ENCODE measurements around the gene HBA2. TPM values are rescaled to one million over a fixed set of nuclear protein-coding genes. Genes with fewer than 3 reads are reported as not detected.
A peak's percentile ranks its signal among the peaks of the same experiment; 100 is the strongest.
"Not testable (repeated sequence)": the region's sequence is repeated elsewhere in the genome, so short reads cannot be mapped to it uniquely, and the experiment has no call there.

HBA2 gene
- total RNA-seq, 6 experiments from 2014 or later = not detected

- H3K4me3 Mint-ChIP-seq = no peak overlapping the region
- peak overlapping the region; percentile 40; the same call in 1 of the 2 replicates for H3K27ac Mint-ChIP-seq
- DNase-seq = peak; percentile 7
- peaks cover 12% of the 10 kb centered on the region for H3K4me1 Mint-ChIP-seq (ENCODE audit: low read depth)
- no peaks in the 10 kb centered on the region for H3K9me3 Mint-ChIP-seq
- H3K36me3 Mint-ChIP-seq (ENCODE audit: low read depth) = 0 out of 2 replicates have a peak, but pooled peaks cover 4% of the 10 kb centered on the region
- H3K27me3 Mint-ChIP-seq (ENCODE audit: insufficient read depth) = peaks cover 13% of the 10 kb centered on the region
- TF ChIP-seq CTCF (IDR thresholded peaks at IDR 0.05) = no peak
Observed at GRCh38 chr16:143456-143855, 29.2 kb upstream of the HBA2 start.

- DNase-seq = no peak
Observed at GRCh38 chr16:144797-145252, 27.9 kb upstream of the HBA2 start.

GRCh38 chr16:146646-147045 lies 26.0 kb upstream of the HBA2 start:
- H3K27ac Mint-ChIP-seq = no peak overlapping the region
- H3K27me3 Mint-ChIP-seq (ENCODE audit: insufficient read depth) = peaks cover 15% of the 10 kb centered on the region
- peaks cover 26% of the 10 kb centered on the region for H3K4me1 Mint-ChIP-seq (ENCODE audit: low read depth)
- DNase-seq = no peak
- H3K9me3 Mint-ChIP-seq = no peaks in the 10 kb centered on the region
- H3K36me3 Mint-ChIP-seq (ENCODE audit: low read depth) = no peaks in the 10 kb centered on the region
- TF ChIP-seq CTCF (IDR thresholded peaks at IDR 0.05) = no peak
- H3K4me3 Mint-ChIP-seq = no peak overlapping the region

More at GRCh38 chr16:144797-145252, 27.9 kb upstream of the HBA2 start:
- Mint-ChIP-seq H3K27me3 (ENCODE audit: insufficient read depth) (peaks cover 15% of the 10 kb centered on the region), H3K9me3 (no peaks in the 10 kb centered on the region), H3K4me1 (ENCODE audit: low read depth) (peaks cover 25% of the 10 kb centered on the region), H3K4me3 (no peak overlapping the region), H3K27ac (no peak overlapping the region), H3K36me3 (ENCODE audit: low read depth) (no peaks in the 10 kb centered on the region)
- no peak for TF ChIP-seq CTCF (IDR thresholded peaks at IDR 0.05)

- Mint-ChIP-seq H3K36me3 (ENCODE audit: low read depth) (no peaks in the 10 kb centered on the region), H3K4me1 (ENCODE audit: low read depth) (peaks cover 17% of the 10 kb centered on the region), H3K27ac (peak overlapping the region; percentile 63), H3K27me3 (ENCODE audit: insufficient read depth) (peaks cover 15% of the 10 kb centered on the region), H3K9me3 (no peaks in the 10 kb centered on the region), H3K4me3 (peak overlapping the region; percentile 58; the same call in 1 of the 2 replicates)
- peak; percentile 74 for DNase-seq
- TF ChIP-seq CTCF (IDR thresholded peaks at IDR 0.05) = no peak
Observed at GRCh38 chr16:149024-149660, 23.5 kb upstream of the HBA2 start.

- H3K27ac Mint-ChIP-seq = no peak within 1 kb of the TSS
- no peak within 1 kb of the TSS for H3K4me3 Mint-ChIP-seq
- peaks cover 5% of the 10 kb centered on the region; the same call in 1 of the 2 replicates for H3K36me3 Mint-ChIP-seq (ENCODE audit: low read depth)
- H3K9me3 Mint-ChIP-seq = no peaks in the 10 kb centered on the region
- peaks cover 25% of the 10 kb centered on the region for H3K4me1 Mint-ChIP-seq (ENCODE audit: low read depth)
- DNase-seq = no peak
- no peak for TF ChIP-seq CTCF (IDR thresholded peaks at IDR 0.05)
- peaks cover 14% of the 10 kb centered on the region for H3K27me3 Mint-ChIP-seq (ENCODE audit: insufficient read depth)
Observed at GRCh38 chr16:152141-153128, 20.2 kb upstream of the HBA2 start, which contains the start of gene HBZ. Gene HBZ (plus strand): TSS chr16:152644. CDS start chr16:152910, 266 bp downstream.

- H3K9me3 Mint-ChIP-seq; H3K27ac Mint-ChIP-seq; H3K4me3 Mint-ChIP-seq; DNase-seq; H3K36me3 Mint-ChIP-seq (ENCODE audit: low read depth): not testable (repeated sequence)
- Mint-ChIP-seq H3K27me3 (ENCODE audit: insufficient read depth) (peaks cover 14% of the 10 kb centered on the region), H3K4me1 (ENCODE audit: low read depth) (peaks cover 25% of the 10 kb centered on the region)
Observed at GRCh38 chr16:153129-153521, 19.6 kb upstream of the HBA2 start.

GRCh38 chr16:153550-154216 lies 19.0 kb upstream of the HBA2 start:
- not testable (repeated sequence) for H3K4me3 Mint-ChIP-seq; DNase-seq; H3K27ac Mint-ChIP-seq; H3K36me3 Mint-ChIP-seq (ENCODE audit: low read depth); H3K9me3 Mint-ChIP-seq
- Mint-ChIP-seq H3K4me1 (ENCODE audit: low read depth) (peaks cover 19% of the 10 kb centered on the region), H3K27me3 (ENCODE audit: insufficient read depth) (peaks cover 14% of the 10 kb centered on the region)

Data from HFFc6 (cell line).